Peyer's patch (tissue), 4 donors: ENCODE measurements around the gene RPL38.

Experiments used
- POLR2A ChIP-seq, 2 donors: fragments of 450-650 bp; IDR thresholded peaks; one replicate each; pipeline ENCODE4 v1.5.1; 2017; ENCODE audit warnings: antibody characterized with exemption in 2 of 2, mild to moderate bottlenecking in 2 of 2, moderate library complexity in 2 of 2
- TF ChIP-seq, protein P1 (sequence below), 6 experiments: fragments of 450-650 bp in 4 of 6; fragments of 200-600 bp in 2 of 6; sonication (generic) in 1 of 6; IDR thresholded peaks; one replicate each; pipeline ENCODE4 v1.5.1; 2017 to 2019; ENCODE audit warnings: antibody characterized with exemption in 6 of 6, mild to moderate bottlenecking in 3 of 6, moderate library complexity in 1 of 6

DNA sequence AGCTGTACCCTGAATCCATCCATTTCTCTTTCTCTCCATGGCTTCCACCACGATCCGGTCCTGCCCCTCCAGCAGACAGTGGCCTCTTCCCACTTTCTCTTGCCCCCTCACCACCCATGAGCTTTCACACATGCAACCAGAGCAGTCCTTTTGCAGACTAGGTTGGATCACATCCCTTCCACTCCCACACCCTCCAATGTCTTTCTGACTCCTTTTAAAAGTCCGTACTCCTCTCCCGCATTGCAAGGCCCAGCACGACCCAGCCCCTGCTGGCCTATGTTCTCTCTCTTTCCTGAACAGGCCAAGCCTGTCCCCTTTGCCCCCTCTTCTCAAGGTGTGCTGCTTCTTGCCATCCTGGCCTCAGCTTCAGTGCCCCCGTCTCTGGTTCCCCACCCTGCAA is 48.1 kb downstream of the RPL38 start:
- TF ChIP-seq, protein P1, sequence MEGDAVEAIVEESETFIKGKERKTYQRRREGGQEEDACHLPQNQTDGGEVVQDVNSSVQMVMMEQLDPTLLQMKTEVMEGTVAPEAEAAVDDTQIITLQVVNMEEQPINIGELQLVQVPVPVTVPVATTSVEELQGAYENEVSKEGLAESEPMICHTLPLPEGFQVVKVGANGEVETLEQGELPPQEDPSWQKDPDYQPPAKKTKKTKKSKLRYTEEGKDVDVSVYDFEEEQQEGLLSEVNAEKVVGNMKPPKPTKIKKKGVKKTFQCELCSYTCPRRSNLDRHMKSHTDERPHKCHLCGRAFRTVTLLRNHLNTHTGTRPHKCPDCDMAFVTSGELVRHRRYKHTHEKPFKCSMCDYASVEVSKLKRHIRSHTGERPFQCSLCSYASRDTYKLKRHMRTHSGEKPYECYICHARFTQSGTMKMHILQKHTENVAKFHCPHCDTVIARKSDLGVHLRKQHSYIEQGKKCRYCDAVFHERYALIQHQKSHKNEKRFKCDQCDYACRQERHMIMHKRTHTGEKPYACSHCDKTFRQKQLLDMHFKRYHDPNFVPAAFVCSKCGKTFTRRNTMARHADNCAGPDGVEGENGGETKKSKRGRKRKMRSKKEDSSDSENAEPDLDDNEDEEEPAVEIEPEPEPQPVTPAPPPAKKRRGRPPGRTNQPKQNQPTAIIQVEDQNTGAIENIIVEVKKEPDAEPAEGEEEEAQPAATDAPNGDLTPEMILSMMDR (IDR thresholded peaks at IDR 0.05) = no peak
- TF ChIP-seq POLR2A (IDR thresholded peaks at IDR 0.05) = no peak
